ENCODE data around the gene DCDC1.

Gene DCDC1

DNA sequence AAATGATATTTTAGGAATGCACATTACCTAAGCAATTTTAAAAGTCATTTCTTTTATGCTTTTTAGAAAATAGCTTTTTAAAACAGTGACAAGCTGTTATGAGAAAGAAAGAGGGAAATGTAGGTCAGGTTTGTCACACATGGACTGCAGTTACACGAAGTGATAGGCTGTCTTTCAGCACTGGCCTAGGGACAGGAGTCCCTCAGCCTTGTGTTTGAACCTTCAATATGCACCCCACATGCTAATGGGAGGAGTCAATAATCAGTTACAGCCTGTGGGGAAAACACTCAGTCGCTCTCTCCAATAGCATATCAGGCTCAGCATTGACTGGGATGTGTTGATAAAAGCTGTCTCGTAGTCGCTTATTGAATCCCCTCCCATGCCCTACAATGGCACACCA is 45.9 kb upstream of the DCDC1 start:
- Histone ChIP-seq H3K4me3 (ENCODE audit: severe bottlenecking) (no peak overlapping the region), H3K27ac (ENCODE audit: poor library complexity, severe bottlenecking) (no peak overlapping the region), H3K27me3 (ENCODE audit: insufficient read depth, poor library complexity, severe bottlenecking) (no peaks in the 10 kb centered on the region), H3K36me3 (ENCODE audit: low read depth) (no peaks in the 10 kb centered on the region), H3K4me1 (ENCODE audit: insufficient read depth, poor library complexity, severe bottlenecking) (peaks cover 20% of the 10 kb centered on the region), H3K9me3 (ENCODE audit: severe bottlenecking) (no peaks in the 10 kb centered on the region)
- DNase-seq (ENCODE audit: low spot score) = no peak
- TF ChIP-seq, protein P1, sequence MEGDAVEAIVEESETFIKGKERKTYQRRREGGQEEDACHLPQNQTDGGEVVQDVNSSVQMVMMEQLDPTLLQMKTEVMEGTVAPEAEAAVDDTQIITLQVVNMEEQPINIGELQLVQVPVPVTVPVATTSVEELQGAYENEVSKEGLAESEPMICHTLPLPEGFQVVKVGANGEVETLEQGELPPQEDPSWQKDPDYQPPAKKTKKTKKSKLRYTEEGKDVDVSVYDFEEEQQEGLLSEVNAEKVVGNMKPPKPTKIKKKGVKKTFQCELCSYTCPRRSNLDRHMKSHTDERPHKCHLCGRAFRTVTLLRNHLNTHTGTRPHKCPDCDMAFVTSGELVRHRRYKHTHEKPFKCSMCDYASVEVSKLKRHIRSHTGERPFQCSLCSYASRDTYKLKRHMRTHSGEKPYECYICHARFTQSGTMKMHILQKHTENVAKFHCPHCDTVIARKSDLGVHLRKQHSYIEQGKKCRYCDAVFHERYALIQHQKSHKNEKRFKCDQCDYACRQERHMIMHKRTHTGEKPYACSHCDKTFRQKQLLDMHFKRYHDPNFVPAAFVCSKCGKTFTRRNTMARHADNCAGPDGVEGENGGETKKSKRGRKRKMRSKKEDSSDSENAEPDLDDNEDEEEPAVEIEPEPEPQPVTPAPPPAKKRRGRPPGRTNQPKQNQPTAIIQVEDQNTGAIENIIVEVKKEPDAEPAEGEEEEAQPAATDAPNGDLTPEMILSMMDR (IDR thresholded peaks at IDR 0.05; ENCODE audit: poor library complexity, severe bottlenecking) = no peak
- no peak for ATAC-seq (ENCODE audit: low read depth)

DNA sequence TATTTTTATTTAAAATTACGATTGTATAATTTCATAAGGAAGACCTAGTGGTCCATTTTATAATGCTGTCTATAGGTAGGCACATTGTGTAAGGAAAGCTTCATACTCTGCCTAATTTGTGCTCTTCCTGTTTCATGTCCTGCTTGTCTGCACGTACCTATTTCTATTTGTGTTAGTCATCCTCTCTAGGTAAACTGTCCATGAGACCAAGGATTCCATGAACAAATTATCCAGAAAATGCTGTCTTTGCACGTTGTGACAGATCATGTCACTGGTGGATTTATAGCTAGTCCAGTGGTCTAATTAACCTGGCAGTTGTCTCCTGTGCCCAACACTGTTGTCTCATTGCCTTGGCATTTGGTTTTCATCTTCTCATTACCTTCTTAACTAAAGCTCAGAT is 44.8 kb upstream of the DCDC1 start:
- H3K36me3 ChIP-seq (ENCODE audit: low read depth) = no peaks in the 10 kb centered on the region

DNA sequence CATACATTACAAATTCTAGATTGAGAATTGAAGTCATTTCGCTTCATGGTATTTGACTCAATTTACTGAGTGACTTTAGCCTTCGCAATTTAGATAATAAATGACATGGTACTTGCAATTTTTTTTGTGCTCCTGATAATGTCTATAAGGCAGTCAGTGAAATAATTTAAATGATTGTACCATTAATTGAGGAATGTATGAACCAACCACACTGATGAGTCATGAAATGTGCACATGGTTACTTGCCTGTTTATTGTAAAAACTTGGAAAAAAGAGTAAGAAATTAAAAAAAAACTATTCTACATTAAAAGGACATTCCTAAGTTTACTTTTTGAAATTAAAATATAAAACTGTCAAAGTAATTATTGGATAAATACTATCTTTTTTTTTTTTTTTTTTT is 43.4 kb upstream of the DCDC1 start:
- Histone ChIP-seq H3K36me3 (ENCODE audit: low read depth) (no peaks in the 10 kb centered on the region), H3K27me3 (ENCODE audit: insufficient read depth, poor library complexity, severe bottlenecking) (no peaks in the 10 kb centered on the region), H3K9me3 (ENCODE audit: severe bottlenecking) (no peaks in the 10 kb centered on the region), H3K4me1 (ENCODE audit: insufficient read depth, poor library complexity, severe bottlenecking) (peaks cover 30% of the 10 kb centered on the region), H3K27ac (ENCODE audit: poor library complexity, severe bottlenecking) (peak overlapping the region; percentile 36), H3K4me3 (ENCODE audit: severe bottlenecking) (no peak overlapping the region)
- no peak for DNase-seq (ENCODE audit: low spot score)
- TF ChIP-seq, protein P1 (IDR thresholded peaks at IDR 0.05; ENCODE audit: poor library complexity, severe bottlenecking) = no peak
- peak; percentile 80; the same call in 2 of the 3 replicates for ATAC-seq (ENCODE audit: low read depth)

More for the DNA sequence above, 44.8 kb upstream of the DCDC1 start:
- TF ChIP-seq, protein P1 (IDR thresholded peaks at IDR 0.05; ENCODE audit: poor library complexity, severe bottlenecking) = no peak
- peaks cover 20% of the 10 kb centered on the region for H3K4me1 ChIP-seq (ENCODE audit: insufficient read depth, poor library complexity, severe bottlenecking)
- no peak overlapping the region for H3K4me3 ChIP-seq (ENCODE audit: severe bottlenecking)
- no peaks in the 10 kb centered on the region for H3K27me3 ChIP-seq (ENCODE audit: insufficient read depth, poor library complexity, severe bottlenecking)
- H3K9me3 ChIP-seq (ENCODE audit: severe bottlenecking) = no peaks in the 10 kb centered on the region
- ATAC-seq (ENCODE audit: low read depth) (peak; percentile 89), DNase-seq (ENCODE audit: low spot score) (no peak)
- peak overlapping the region; percentile 36 for H3K27ac ChIP-seq (ENCODE audit: poor library complexity, severe bottlenecking)

DNA sequence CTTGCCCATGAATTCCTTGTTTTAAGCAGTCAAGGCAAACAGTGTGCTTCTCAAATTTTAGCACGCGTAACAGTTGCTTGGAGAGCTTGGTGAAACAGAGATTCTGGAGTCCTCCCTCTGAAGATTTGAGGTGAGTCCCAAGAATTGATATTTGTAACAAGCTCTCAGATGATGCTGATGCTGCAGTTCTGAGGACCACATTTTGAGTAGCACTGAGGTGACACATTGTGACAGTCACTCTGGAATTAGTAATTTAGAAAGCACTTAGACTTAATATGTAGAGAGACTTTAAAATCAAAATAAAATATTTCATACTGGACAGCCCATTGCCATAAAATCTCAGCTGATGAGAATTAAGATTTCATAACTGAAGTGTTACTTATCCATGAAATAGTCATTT is 38.7 kb upstream of the DCDC1 start:
- Histone ChIP-seq H3K4me3 (ENCODE audit: severe bottlenecking) (no peak overlapping the region), H3K36me3 (ENCODE audit: low read depth) (no peaks in the 10 kb centered on the region), H3K27me3 (ENCODE audit: insufficient read depth, poor library complexity, severe bottlenecking) (no peaks in the 10 kb centered on the region), H3K27ac (ENCODE audit: poor library complexity, severe bottlenecking) (no peak overlapping the region), H3K9me3 (ENCODE audit: severe bottlenecking) (no peaks in the 10 kb centered on the region), H3K4me1 (ENCODE audit: insufficient read depth, poor library complexity, severe bottlenecking) (peaks cover 18% of the 10 kb centered on the region)
- DNase-seq (ENCODE audit: low spot score) = no peak
- ATAC-seq (ENCODE audit: low read depth) = no peak
- TF ChIP-seq, protein P1 (IDR thresholded peaks at IDR 0.05; ENCODE audit: poor library complexity, severe bottlenecking) = no peak

DNA sequence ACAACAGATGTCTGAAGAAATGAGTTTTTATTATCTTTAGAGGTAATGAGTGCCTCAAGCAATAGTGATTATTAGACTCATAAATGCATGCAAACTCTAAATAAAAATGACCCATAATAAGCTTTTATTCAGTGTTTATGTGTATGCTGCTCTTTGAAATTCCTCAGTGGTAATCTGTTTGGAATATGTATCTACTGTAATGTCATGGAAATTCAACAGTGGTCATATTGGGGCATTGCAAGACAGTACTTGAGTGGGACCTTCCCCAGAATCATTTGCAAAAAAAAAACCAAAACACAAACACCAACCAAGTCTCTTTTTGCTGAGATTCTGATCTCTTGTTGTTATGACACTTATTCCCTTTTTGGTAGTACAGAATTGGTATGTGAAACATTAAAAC is 35.1 kb upstream of the DCDC1 start:
- no peak for ATAC-seq (ENCODE audit: low read depth)
- Histone ChIP-seq H3K36me3 (ENCODE audit: low read depth) (peaks cover 3% of the 10 kb centered on the region; the same call in 1 of the 2 replicates), H3K4me1 (ENCODE audit: insufficient read depth, poor library complexity, severe bottlenecking) (peaks cover 10% of the 10 kb centered on the region)

More for the DNA sequence above, 35.1 kb upstream of the DCDC1 start:
- no peak overlapping the region for H3K4me3 ChIP-seq (ENCODE audit: severe bottlenecking)
- H3K27me3 ChIP-seq (ENCODE audit: insufficient read depth, poor library complexity, severe bottlenecking) = no peaks in the 10 kb centered on the region
- TF ChIP-seq, protein P1 (IDR thresholded peaks at IDR 0.05; ENCODE audit: poor library complexity, severe bottlenecking) = no peak
- no peaks in the 10 kb centered on the region for H3K9me3 ChIP-seq (ENCODE audit: severe bottlenecking)
- H3K27ac ChIP-seq (ENCODE audit: poor library complexity, severe bottlenecking) = no peak overlapping the region
- no peak for DNase-seq (ENCODE audit: low spot score)

Data from RWPE2 (cell line).